Brain pericyte (primary cell): ENCODE results near the gene NOX4.

Source experiments
- DNase-seq: peaks from one replicate; pipeline ENCODE4 v3.0.0-alpha.2; 2012; ENCODE audit warnings: low read depth, low spot score

NOX4 gene

GRCh38 chr11:89490981-89491690, at the start of gene NOX4:
TSS of gene NOX4 (minus strand) at chr11:89491375. CDS start at chr11:89491246, 129 bp downstream.
- DNase-seq: no peak

DNA sequence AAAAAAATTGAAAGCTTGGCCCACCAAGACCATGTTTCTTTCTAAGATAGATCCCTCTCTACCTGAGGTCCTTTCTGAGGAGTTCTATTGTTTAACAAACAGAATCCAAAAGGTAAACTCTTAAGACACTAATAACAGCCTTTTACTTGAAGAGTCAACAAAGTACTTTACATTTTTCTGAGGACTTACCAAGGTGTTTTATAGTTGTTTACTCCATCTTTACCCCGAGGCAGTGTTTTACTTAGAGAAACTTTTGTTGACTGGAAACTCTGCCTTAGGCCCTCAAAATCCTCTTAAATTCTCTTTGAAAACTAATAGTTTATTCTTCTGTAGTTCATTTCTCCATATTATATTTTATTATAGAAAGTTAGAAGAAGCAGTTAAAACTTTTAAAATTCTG, 49.7 kb upstream of the NOX4 start:
- DNase-seq: no peak

- no peak for DNase-seq
Measured at GRCh38 chr11:89537936-89538335, 46.8 kb upstream of the NOX4 start.

- DNase-seq: no peak
Measured at GRCh38 chr11:89536926-89537325, 45.8 kb upstream of the NOX4 start.

DNA sequence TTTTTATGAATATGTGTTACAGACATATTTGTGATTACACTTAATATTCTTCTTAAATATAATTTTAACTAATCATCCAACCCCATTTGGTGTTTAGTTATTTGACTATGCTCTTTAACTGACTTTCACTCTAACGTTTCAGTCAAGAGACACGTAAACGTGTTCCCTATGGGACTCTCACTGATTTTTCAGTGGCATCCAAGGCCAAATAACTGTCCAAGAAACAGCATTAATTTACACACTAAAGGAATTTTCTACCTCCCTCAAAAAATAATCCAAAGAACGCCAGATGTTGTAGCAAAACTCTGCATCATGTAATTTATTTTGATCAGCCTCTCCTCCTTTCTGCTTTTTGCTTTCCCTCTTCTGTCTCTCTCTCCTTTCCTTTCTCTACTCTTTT, 44.0 kb upstream of the NOX4 start:
- no peak for DNase-seq

GRCh38 chr11:89529626-89530380, 38.6 kb upstream of the NOX4 start:
- no peak for DNase-seq

DNA sequence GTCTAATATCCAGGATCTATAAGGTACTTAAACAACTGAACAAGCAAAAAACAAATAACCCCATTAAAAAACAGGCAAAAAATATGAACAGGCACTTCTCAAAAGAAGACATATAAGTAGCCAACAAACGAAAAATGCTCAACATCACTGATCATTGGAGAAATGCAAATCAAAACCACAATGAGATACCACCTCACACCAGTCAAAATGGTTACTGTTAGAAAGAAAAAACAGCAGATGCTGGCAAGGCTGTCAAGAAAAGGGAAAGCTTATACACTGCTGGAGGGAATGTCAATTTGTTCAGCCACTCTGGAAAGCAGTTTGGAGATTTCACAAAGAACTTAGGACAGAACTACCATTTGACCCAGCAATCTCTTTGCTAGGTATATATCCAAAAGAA, 30.6 kb upstream of the NOX4 start:
- no peak for DNase-seq

DNA sequence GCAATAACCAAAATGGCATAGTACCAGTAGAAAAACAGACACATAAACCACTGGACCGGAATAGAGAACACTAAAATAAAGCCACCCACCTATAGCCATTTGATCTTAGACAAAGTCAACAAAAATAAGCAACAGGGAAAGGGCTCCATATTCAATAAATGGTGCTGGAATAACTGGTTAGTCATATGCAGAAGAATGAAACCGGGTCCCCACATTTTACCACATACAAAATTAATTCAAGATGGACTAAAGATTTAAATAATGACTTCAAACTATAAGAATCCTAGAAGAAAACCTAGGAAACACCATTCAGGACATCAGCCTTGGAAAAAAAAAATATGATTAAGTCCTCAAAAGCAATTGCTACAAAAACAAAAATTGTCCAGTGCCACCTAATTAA, 30.1 kb upstream of the NOX4 start:
- no peak for DNase-seq

DNA sequence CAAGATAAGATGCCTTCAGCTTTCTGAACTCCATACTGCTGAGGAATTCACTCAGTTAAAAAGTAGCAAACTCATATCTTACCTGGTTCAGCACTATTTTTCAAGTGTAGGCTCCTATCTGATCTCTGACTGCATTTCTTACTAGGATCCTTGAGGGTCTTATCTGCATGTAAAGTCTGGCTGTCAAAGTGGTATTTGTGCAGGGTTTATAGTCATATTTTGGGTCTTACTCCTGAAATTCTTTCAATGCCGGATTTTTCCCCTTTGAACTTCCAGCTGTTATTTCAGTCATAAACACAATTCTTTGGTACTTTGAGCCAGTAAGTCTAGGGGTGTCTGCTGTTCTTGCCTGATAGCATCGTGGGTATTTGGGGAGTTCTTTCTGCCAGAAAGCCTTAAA, 25.3 kb upstream of the NOX4 start:
- DNase-seq: no peak

- DNase-seq: no peak
Measured at GRCh38 chr11:89508544-89508943, 17.4 kb upstream of the NOX4 start.

GRCh38 chr11:89504270-89504669, 13.1 kb upstream of the NOX4 start:
- no peak for DNase-seq

- no peak for DNase-seq
Measured at GRCh38 chr11:89503422-89503821, 12.2 kb upstream of the NOX4 start.

DNA sequence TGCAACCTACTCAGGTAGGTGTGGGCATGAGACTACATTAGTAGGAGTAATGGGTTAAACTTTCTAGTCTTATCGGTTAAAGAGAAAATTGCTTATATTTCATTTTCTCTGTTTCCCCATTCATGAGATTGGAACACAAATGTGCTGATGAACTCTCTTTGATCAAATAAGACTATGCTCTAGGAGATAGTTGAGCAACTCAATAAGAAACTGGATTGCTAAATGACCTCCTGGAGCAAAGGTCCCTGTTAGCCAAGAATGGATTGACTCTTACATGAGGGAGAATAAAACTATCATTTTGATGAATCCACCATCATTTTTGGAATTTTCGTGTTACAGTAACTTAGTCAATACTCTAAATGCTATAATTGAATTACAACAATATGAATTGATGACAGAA, 11.1 kb upstream of the NOX4 start:
- no peak for DNase-seq

- DNase-seq: no peak
Measured at GRCh38 chr11:89500336-89500735, 9.2 kb upstream of the NOX4 start.

- no peak for DNase-seq
Measured at GRCh38 chr11:89498845-89499448, 7.8 kb upstream of the NOX4 start.

DNA sequence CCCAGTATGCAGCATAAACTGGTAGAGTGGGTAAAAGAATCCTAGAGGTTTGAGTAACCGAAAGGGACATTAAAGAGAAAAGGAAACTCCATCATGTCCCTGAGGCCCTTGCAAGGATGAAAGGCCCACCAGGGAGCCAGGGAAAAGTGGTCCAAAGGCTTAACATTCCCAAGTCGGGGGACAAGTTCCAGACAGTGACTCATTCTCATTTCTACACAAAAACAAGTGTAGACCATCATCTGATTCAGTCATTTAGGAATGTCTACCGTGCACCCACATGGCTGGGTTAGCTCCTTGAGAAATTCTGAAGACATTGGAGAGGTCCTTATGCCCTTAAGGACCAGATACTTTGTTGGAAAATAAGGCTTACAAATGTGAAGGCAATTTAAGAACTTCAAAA, 4.8 kb upstream of the NOX4 start:
- DNase-seq: no peak

GRCh38 chr11:89493431-89493830, 2.3 kb upstream of the NOX4 start:
- no peak for DNase-seq

DNA sequence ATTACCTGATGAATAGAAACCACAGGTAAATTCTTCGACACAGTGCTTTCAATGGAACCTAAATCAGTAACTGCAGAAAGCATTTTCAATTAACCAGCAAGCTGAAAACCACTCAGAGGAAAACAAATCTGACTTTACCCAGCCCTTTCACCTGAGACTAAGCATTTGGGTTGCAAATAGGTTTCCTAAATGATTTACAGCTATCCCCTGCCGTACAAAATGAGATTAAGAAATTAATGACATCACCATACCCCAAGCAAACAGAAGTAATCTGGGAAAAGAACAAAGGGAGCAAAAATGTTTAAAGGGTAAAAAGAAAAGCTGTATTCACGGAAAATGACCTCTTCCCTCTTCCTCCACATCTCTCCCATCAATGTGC, 584 bp downstream of the NOX4 start:
- DNase-seq: no peak

DNA sequence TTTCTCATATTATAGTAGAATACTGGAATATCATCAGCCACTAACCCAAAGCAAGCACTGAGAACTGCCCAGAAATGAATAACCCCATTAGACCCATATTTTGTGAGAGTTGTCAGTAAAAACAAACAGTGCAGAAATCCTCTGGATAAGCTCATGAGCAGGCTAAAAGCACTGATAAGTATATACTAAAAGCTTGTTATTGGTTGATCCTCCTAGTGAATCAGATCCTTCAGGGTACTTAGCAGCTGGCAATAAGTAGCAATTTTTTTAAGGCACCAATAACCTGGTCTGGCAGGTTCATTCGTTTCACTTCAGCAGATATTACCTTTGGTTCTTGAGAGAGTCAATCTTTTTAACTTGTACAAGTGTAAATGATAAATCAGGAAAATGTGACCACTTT, 1.2 kb downstream of the NOX4 start:
- no peak for DNase-seq

DNA sequence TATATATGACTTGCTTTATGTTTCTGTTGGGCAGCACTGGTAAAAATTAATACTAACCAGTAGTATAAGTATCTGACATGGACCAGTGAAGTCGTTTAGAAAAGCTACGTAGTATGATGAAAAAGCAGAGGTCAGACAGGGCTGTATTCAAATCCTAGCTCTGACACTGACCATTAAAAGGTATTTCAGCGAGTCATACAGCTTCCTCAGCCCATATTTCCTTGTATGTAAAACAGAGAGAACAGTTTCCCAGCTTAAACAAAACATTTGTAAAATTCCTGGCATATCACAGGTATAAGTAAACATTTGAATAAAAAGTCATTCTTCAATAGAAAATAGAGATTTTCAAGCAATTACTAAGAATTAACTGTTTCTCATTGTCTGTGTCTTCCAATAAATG, 4.2 kb downstream of the NOX4 start:
- DNase-seq: no peak

- no peak for DNase-seq
Measured at GRCh38 chr11:89484896-89485295, 6.3 kb downstream of the NOX4 start.

- DNase-seq: no peak
Measured at GRCh38 chr11:89477175-89477574, 14.0 kb downstream of the NOX4 start.

- no peak for DNase-seq
Measured at GRCh38 chr11:89463266-89463780, 27.9 kb downstream of the NOX4 start.
